Activated T-cell treated with anti-CD3 and anti-CD28 coated beads, Interleukin-2, amount 50 U/mL, for 48 hours (primary cell): Measurements from ENCODE around the gene OPA3.

Source experiments
- DNase-seq, 2 experiments: peaks; one replicate each; pipeline ENCODE4 v3.0.0-alpha.2; 2020

OPA3 gene

GRCh38 chr19:45560038-45560437 is 24.6 kb downstream of the OPA3 start:
- no peak for DNase-seq

- DNase-seq = peak; percentile 70 to 78
Observed at GRCh38 chr19:45558399-45558878, 26.2 kb downstream of the OPA3 start.

- DNase-seq = no peak
Observed at GRCh38 chr19:45556835-45557234, 27.8 kb downstream of the OPA3 start.

GRCh38 chr19:45554481-45554880 is 30.1 kb downstream of the OPA3 start:
- DNase-seq = no peak

GRCh38 chr19:45553464-45553863 is 31.1 kb downstream of the OPA3 start:
- DNase-seq = no peak

GRCh38 chr19:45547965-45548609 is 36.5 kb downstream of the OPA3 start:
- DNase-seq = no peak

GRCh38 chr19:45547211-45547770 is 37.3 kb downstream of the OPA3 start:
- DNase-seq = no peak

GRCh38 chr19:45542234-45542668 is 42.4 kb downstream of the OPA3 start:
- no peak for DNase-seq

GRCh38 chr19:45539459-45539858 is 45.1 kb downstream of the OPA3 start:
- DNase-seq = no peak

GRCh38 chr19:45531349-45531748 is 53.3 kb downstream of the OPA3 start:
- DNase-seq = no peak

- no peak for DNase-seq
Observed at GRCh38 chr19:45529420-45529785, 55.2 kb downstream of the OPA3 start.

- peak in 1 of 2 experiments; percentile 36 for DNase-seq
Observed at GRCh38 chr19:45528744-45529419, 55.7 kb downstream of the OPA3 start.

- DNase-seq = no peak
Observed at GRCh38 chr19:45528149-45528743, 56.4 kb downstream of the OPA3 start.

- DNase-seq = no peak
Observed at GRCh38 chr19:45527731-45528130, 56.9 kb downstream of the OPA3 start.

GRCh38 chr19:45526971-45527370 is 57.6 kb downstream of the OPA3 start:
- DNase-seq = no peak

GRCh38 chr19:45526143-45526542 is 58.5 kb downstream of the OPA3 start:
- no peak for DNase-seq

GRCh38 chr19:45524575-45525129 is 60.0 kb downstream of the OPA3 start:
- no peak for DNase-seq

- peak; percentile 81 to 84 for DNase-seq
Observed at GRCh38 chr19:45523642-45524256, 60.9 kb downstream of the OPA3 start.

- no peak for DNase-seq
Observed at GRCh38 chr19:45522010-45522941, 62.3 kb downstream of the OPA3 start.

GRCh38 chr19:45518469-45518826 is 66.2 kb downstream of the OPA3 start:
- no peak for DNase-seq

GRCh38 chr19:45517641-45518468 is 66.7 kb downstream of the OPA3 start:
- no peak for DNase-seq
